ENCODE measurements around the gene TMEM18.

TMEM18 gene

GRCh38 chr2:643334-643733 lies 33.9 kb downstream of the TMEM18 start:
- H3K4me3 ChIP-seq (replicated peaks; ENCODE audit: low read depth, low read length) = no peak overlapping the region
- DNase-seq (ENCODE audit: low read depth) = no peak
- no peak for TF ChIP-seq CTCF (IDR thresholded peaks at IDR 0.05; ENCODE audit: low read length, missing control alignments)

DNA sequence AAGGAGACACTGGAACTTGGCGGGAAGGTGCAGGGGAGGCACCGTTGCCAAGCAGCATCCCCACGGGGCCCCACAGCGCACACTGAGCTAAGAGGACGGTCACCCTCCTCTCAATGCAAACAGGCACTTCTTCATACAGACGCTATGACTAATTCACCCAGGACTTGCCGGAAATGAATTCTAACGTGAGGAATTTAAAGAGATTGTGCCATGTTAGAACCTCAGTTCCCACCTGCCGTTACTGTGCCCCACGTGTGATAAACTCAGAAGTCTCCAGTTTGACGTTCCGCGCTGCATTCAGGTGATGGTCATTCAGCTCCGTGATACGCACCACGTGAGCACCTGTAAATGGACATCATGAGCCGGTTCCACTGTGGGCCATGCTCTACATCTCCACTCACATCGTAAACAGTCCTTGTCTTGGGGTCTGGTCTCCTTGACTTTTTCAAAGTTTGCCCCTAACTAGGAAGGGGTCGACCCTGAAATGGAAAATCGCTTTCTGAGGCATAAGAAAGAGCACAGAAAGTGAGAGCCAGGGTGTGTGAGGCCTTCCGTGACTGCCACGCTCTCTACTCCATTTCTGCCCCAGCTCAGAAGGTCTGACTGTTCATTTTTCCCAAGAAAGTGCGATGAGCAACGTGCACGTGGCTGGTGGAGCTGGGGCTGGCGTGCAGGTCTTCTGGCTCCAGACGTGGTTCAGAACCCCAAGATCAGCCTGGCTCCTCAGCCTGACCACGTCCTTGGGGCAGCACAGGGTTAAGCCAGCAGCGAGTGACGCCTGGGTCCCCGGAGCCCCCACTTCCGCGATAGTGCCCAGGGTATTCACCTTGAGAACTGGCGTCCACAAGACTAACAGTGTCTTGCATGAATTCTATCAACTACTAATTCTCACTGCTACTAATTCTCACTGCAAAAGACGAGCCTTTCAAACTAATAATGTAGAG lies 35.1 kb downstream of the TMEM18 start:
- H3K4me3 ChIP-seq (replicated peaks; ENCODE audit: low read depth, low read length) = no peak overlapping the region
- no peak for DNase-seq (ENCODE audit: low read depth)
- TF ChIP-seq CTCF (IDR thresholded peaks at IDR 0.05; ENCODE audit: low read length, missing control alignments) = no peak

DNA sequence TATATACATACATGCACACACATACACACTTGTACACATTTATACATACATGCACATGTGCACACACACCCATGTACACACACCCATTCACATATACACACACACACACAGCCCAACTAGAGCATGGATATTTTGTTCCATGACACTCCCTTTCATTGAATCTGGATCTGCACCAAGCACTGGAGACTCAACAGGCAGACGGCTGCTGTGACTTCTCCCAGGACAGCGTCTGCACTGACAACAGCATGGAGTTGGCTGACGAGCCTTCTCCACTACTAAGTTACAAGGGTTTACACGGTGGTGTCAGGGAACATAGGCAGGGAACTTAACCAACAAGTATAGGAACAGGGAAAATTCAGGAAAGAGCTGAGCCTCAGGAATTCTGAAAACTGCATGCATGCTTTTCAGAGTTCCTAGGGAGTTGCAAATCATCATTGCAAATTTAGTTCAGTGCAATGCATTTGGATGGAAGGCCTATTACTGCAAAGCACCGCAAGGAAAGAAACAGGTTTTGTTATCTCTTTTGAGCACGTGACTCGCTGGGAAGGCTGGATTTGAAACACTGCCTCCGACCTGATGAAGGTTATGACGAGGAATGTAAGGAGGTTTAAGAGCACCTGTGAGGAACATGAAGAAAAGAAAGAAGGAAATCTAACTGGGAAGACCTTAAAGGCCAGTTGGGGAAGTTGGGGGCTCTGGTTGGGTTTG lies 35.9 kb downstream of the TMEM18 start:
- no peak overlapping the region for H3K4me3 ChIP-seq (replicated peaks; ENCODE audit: low read depth, low read length)
- no peak for DNase-seq (ENCODE audit: low read depth)
- no peak for TF ChIP-seq CTCF (IDR thresholded peaks at IDR 0.05; ENCODE audit: low read length, missing control alignments)

GRCh38 chr2:639703-640102 lies 37.5 kb downstream of the TMEM18 start:
- no peak for TF ChIP-seq CTCF (IDR thresholded peaks at IDR 0.05; ENCODE audit: low read length, missing control alignments)
- DNase-seq (ENCODE audit: low read depth) = no peak
- H3K4me3 ChIP-seq (replicated peaks; ENCODE audit: low read depth, low read length) = no peak overlapping the region

GRCh38 chr2:637804-638203 lies 39.4 kb downstream of the TMEM18 start:
- H3K4me3 ChIP-seq (replicated peaks; ENCODE audit: low read depth, low read length) = no peak overlapping the region
- TF ChIP-seq CTCF (IDR thresholded peaks at IDR 0.05; ENCODE audit: low read length, missing control alignments) = no peak
- no peak for DNase-seq (ENCODE audit: low read depth)

- no peak overlapping the region for H3K4me3 ChIP-seq (replicated peaks; ENCODE audit: low read depth, low read length)
- DNase-seq (ENCODE audit: low read depth) = no peak
- TF ChIP-seq CTCF (IDR thresholded peaks at IDR 0.05; ENCODE audit: low read length, missing control alignments) = no peak
Measured at GRCh38 chr2:637406-637776, 39.8 kb downstream of the TMEM18 start.
